Measurements from ENCODE around the gene ZNF732.

DNA sequence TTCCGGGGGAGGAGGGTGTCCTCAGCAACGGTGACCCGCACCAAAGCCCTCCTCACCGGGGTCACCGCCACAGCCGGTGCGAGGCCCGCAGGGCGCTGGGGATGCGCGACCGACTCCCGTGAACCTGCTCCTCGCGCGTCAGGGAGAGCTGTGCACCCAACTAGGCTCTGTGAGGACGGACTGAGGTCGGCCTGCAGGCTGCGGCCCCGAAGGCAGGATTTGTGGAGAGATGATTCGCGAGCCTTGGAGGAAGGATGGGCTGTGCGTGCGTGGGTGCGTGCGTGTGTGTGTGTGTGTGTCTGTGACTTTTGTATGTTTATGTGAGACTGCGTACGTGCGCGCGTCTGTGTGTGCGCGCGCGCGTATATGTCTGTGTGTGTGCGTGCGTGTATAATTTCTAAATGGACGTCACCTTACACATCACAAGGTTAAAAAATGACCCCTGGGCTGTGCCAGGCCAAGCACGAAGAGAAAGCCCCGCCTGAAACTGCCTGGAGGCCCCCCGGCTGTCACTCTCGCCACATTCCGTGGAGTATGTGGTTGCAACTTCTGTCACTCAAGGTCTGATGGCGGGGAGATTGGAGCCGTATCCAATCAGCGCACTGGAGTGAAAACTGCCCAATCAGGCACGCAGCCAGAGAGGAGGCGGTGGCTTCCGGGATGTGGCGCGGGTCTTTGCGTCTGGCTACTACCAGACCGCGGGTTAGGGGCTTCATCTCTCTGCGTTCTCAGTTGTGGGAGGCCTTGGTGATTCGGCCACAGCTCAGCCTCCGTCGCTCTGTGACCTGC, 32.1 kb upstream of the ZNF732 start, which contains the start of gene ZNF141:
- no peak for TF ChIP-seq EZH2phosphoT487 (IDR thresholded peaks at IDR 0.05; ENCODE audit: low read depth)
- TF ChIP-seq CTCF (IDR thresholded peaks at IDR 0.05; ENCODE audit: low read depth, low read length): no peak

All from OCI-LY3 (cell line).